ENCODE results near the gene RARRES1. TPM values are rescaled to one million over a fixed set of nuclear protein-coding genes. Genes with fewer than 3 reads are reported as not detected.

RARRES1 gene
- total RNA-seq, 1 experiment from 2014 or later, result 1.3 TPM

- ChIA-PET CTCF (interaction anchor here (1.3 kb wide), 1 partner anchor 126 kb away, joined by 5 read pairs; no protein-coding TSS in a partner anchor), POLR2A (interaction anchor here (0.6 kb wide), 1 partner anchor 1867 kb away, joined by 3 read pairs; no protein-coding TSS in a partner anchor)
- Histone ChIP-seq H3K36me3 (ENCODE audit: control insufficient read depth, insufficient read depth, low read length) (peaks cover 69% of the 10 kb centered on the region), H3K4me1 (ENCODE audit: control insufficient read depth, insufficient read depth, low read length) (peaks cover 57% of the 10 kb centered on the region), H3K27me3 (ENCODE audit: control insufficient read depth, insufficient read depth, low read length) (no peaks in the 10 kb centered on the region), H3K9me3 (ENCODE audit: control insufficient read depth, insufficient read depth, low read depth, low read length) (no peaks in the 10 kb centered on the region), H3K27ac (ENCODE audit: low read length) (peak overlapping the region; percentile 40; the same call in 1 of the 2 replicates), H3K4me3 (ENCODE audit: low read depth in 2 of 2, low read length in 2 of 2) (no peak overlapping the region)
- TF ChIP-seq SIN3A (IDR thresholded peaks at IDR 0.05; ENCODE audit: borderline replicate concordance, insufficient read depth, low read depth, low read length), result no peak
- no peak for TF ChIP-seq POLR2AphosphoS5 (IDR thresholded peaks at IDR 0.05; ENCODE audit: low read depth, low read length)
- TF ChIP-seq REST (IDR thresholded peaks at IDR 0.05; ENCODE audit: insufficient read depth in 1 of 2, low read depth in 2 of 2, low read length in 1 of 2), result no peak
- TF ChIP-seq CTCF (IDR thresholded peaks at IDR 0.05), result no peak
- TF ChIP-seq TCF7L2 (IDR thresholded peaks at IDR 0.05; ENCODE audit: low read depth, low read length), result no peak
- no peak for ATAC-seq
- in situ Hi-C loops (cut with HindIII; ENCODE audit: low pct_unique_long_range_greater_than_20kb, low sequenced_read_pairs), result no loop called here
- DNase-seq (ENCODE audit: low read depth, low spot score), result no peak
- intact Hi-C loops (cut with micrococcal nuclease; ENCODE audit: unreplicated experiment), result no loop called here
- BruUV-seq (replicated peaks), result no TSS peak
Observed at GRCh38 chr3:158663246-158663645, 69.0 kb downstream of the RARRES1 start.

GRCh38 chr3:158660711-158661110 lies 71.5 kb downstream of the RARRES1 start:
- BruUV-seq (replicated peaks), result no TSS peak
- CTCF ChIA-PET, result interaction anchor here (0.6 to 3.4 kb wide), 4 partner anchors 41 to 129 kb away, joined by 4 to 19 read pairs (median 6); no protein-coding TSS in a partner anchor
- H3K27ac ChIP-seq (ENCODE audit: low read length), result peak overlapping the region; percentile 53

More at GRCh38 chr3:158660711-158661110, 71.5 kb downstream of the RARRES1 start:
- DNase-seq (ENCODE audit: low read depth, low spot score), result no peak
- no peaks in the 10 kb centered on the region for H3K27me3 ChIP-seq (ENCODE audit: control insufficient read depth, insufficient read depth, low read length)
- intact Hi-C loops (cut with micrococcal nuclease; ENCODE audit: unreplicated experiment) (no loop called here), in situ Hi-C loops (cut with HindIII; ENCODE audit: low pct_unique_long_range_greater_than_20kb, low sequenced_read_pairs) (no loop called here)
- TF ChIP-seq TCF7L2 (IDR thresholded peaks at IDR 0.05; ENCODE audit: low read depth, low read length), result no peak
- no peak for TF ChIP-seq POLR2AphosphoS5 (IDR thresholded peaks at IDR 0.05; ENCODE audit: low read depth, low read length)
- no peak for TF ChIP-seq SIN3A (IDR thresholded peaks at IDR 0.05; ENCODE audit: borderline replicate concordance, insufficient read depth, low read depth, low read length)
- TF ChIP-seq CTCF (IDR thresholded peaks at IDR 0.05), result no peak
- no peak for TF ChIP-seq REST (IDR thresholded peaks at IDR 0.05; ENCODE audit: insufficient read depth in 1 of 2, low read depth in 2 of 2, low read length in 1 of 2)
- no peak overlapping the region for H3K4me3 ChIP-seq (ENCODE audit: low read depth in 2 of 2, low read length in 2 of 2)
- no peaks in the 10 kb centered on the region for H3K9me3 ChIP-seq (ENCODE audit: control insufficient read depth, insufficient read depth, low read depth, low read length)
- H3K36me3 ChIP-seq (ENCODE audit: control insufficient read depth, insufficient read depth, low read length), result peaks cover 67% of the 10 kb centered on the region
- H3K4me1 ChIP-seq (ENCODE audit: control insufficient read depth, insufficient read depth, low read length), result peaks cover 37% of the 10 kb centered on the region
- POLR2A ChIA-PET, result interaction anchor here (0.5 to 1.0 kb wide), 2 partner anchors 58 to 542 kb away, joined by 3 read pairs; no protein-coding TSS in a partner anchor
- no peak for ATAC-seq
